Hindlimb muscle (tissue), 1 donor: Measurements from ENCODE around the gene SLCO4A1. TPM values are rescaled to one million over a fixed set of nuclear protein-coding genes. Genes with fewer than 3 reads are reported as not detected.

Experiments
- DNase-seq: peaks from one replicate; pipeline ENCODE4 v3.0.0-alpha.2; 2013
- polyA plus RNA-seq: library from polyadenylated mRNA; unstranded; fragments of 120-200 nt; gene quantifications from one replicate; pipeline ENCODE4 v1.2.1, GENCODE V29; 2013; ENCODE audit not compliant: insufficient read length

The SLCO4A1 gene
- polyA plus RNA-seq, 1 donor: 0.26 TPM

DNA sequence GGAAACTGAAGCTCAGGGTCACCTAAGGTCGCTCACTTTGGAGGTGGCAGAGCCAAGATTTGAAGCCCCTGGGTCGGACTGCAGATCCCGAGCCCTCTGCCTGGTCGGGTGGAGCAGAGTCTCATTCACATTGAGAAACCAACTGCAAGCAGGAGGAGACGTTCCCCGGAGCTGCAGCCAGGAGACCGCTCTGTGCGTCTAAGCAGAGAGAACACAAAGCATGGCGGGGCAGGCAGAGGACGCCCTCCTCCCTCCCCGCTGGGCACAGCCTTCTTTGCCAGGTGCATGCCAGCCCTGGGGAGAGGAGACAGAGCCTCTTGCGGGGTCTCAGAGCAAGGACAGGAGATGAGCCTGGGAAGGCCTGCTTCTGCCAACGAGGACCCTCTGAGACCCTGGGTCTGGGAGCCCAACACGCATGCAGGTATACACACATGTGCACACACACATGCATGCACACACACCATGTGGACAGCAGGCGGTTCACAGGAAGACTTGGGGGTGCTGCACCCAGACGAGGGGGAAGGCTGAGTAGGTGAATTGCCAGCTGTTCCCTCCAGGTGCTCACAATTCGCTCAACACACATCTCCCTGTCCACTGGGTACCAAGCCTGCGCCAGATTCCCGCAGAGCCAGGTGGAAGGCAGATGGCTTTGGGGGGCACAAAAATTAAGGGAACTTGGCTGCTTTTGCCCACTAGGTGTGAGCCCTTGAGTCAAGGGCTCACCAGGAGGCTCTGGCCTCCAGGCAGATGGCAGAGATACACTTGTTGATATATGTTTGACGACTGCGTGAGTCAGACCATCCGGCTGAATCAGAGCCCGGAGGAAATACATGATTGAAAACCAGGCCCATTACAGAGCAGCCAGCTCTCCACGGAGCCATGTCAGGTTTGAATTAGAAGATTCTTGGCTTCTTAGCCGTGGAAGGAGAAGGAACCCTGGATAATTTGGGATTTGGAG lies 60.9 kb downstream of the SLCO4A1 start:
- no peak for DNase-seq

DNA sequence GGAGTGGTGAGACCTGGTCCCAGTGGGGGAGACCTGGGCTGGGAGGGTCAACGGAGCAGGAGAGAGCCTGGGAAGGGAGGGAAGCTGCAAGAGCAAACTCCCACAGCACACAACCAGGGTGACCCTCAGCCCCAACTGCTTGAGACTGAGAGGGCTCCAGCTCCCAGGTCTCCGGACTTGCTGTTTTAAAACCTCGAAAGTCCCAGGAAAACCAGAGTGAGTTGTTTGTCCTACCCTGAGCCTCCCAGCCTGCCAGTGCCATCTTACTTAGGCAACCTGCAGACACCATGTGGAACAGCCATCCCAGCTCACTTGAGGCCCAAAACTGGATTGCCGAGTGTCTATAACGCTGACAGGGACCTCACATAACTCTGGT lies 61.5 kb downstream of the SLCO4A1 start:
- no peak for DNase-seq

DNA sequence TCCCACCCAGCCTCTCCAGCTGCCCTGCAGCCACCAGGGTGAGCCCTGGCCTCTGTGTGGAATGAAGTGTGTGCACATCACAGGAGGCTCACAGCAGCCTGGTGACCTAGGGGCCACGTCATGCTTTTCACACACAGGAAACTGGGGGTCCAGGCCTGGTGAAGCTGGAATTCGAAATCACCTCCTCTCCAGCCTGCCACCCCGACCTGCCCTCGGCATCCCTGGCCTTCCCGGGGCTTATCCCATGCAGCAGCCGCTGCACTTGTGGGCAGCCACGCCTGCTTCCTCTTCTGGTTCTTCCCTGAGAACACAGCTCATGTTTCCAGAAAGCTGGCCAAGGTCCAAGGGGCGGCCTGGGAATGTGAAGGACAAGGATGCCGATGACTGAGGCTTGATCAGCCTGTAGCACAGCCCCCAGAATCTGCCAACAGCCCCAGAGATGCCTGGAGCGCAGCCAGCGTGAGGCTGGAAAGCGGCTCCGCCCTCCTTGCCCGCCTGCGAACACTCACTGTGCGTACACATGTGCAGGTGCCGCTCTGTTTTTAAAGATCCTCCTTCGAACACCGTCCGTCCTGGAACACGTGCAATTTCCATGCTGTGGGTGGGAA lies 62.1 kb downstream of the SLCO4A1 start:
- peak; percentile 86 for DNase-seq

DNA sequence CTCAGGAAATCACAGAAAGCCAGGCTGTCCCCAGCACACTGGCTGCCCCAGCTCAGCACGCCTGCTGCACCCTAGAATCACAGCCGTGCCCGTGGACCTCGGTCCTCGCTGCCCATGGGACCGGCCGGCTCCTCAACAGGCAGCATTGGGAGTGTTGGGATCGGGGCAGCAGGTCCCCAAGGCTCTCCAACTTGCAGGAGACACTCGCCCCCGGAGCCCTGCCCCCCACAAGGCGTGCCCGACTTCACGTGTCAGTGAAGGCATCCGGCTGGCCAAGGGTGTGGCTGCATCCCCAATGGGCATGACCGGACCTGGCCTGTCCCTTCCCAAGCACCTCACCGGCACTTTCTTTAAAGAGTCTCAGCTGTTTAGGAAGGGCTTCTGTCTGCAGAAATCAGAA lies 63.3 kb downstream of the SLCO4A1 start:
- no peak for DNase-seq

DNA sequence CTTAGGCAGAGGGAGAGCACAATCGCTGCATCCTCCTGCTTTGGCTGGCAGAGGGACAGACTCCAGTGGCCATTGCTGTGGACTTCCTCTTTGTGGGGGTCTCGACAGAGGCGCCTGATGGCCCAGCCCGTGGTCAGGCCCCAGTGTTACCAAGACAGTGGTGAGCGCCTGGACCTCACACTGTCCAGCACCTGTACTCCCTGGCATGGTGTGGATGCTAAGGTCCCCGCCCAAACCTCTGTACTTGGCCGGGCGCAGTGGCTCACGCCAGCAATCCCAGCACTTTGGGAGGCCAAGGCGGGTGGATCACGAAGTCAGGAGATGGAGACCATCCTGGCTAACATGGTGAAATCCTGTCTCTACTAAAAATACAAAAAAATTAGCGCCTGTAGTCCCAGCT lies 64.0 kb downstream of the SLCO4A1 start:
- no peak for DNase-seq

DNA sequence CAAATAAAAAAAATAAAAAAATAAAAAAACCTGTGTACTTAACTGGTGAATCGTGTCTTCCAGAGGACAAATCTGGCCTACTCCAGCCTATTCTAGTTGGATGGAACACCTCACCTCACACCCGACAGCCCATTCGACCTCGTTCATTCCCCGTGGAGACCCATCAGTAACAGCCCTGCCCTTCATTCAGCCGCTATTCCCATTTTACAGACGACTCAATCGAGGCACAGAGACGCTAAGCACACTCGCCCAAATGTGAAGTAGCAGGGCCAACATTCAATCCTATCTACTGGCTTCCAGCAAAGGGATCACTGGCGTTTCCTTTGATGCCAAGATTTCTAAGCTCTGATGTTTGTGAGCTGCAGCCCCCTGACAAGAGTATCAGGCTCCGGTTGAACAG lies 64.6 kb downstream of the SLCO4A1 start:
- no peak for DNase-seq

DNA sequence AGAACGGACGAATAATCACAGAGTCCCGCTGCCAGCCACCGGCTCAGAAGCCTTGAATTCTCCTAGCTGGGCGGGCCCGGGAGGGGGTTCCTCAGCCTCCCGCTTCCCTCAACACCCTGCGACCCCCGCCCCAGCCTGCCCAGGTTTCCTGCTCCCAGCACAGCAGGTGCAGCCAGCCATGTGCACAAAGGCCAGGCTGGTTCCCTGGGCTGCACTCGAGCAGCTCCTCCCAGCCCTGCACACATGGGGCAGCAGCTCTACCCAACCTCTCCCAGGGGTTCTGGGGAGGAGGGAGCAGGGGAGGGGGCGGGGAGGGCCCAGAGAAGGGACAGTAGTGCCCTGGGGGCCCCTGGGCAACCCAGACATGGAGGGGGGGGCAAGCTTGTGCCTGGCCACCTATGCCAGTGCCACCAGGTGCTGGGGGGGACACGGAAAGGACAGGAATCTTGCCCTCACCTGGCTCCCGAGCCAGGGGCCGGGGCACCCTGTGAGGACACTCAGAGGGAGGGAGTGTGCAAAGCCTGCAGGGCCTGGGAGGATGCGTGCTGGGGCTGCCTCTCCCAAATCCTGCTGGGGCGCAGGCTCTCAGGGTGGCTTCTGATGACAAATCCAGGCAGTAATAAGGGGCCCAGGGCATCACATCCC lies 65.1 kb downstream of the SLCO4A1 start:
- no peak for DNase-seq

DNA sequence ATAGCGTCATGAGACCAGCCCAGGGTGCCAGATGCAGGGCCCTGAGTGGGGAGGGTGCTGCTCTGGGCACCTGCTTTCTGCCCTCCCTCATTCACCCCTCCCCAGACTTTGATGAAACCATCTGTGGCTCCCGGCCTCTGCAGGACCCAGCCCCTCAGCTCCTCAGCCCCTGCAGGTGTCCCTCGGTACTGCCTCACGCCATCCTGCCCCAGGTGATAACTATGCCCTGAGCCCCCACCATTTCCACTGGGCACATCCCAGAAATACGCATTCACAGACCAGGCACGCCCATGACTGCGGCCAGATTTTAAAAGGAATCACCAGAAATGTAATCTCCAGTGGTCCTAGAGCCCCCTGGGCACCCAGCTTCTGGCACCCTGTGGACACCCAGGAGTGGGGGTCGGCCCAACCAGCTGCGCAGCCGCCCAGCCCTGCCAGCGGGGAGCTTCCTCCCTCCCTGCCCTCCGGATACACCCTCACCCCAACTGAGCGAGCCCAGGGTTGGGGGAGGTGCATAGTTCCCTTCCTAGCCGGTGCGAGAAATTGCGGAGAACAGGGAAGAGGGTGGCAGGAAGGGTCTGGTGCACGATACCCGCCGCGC lies 65.7 kb downstream of the SLCO4A1 start:
- no peak for DNase-seq

DNA sequence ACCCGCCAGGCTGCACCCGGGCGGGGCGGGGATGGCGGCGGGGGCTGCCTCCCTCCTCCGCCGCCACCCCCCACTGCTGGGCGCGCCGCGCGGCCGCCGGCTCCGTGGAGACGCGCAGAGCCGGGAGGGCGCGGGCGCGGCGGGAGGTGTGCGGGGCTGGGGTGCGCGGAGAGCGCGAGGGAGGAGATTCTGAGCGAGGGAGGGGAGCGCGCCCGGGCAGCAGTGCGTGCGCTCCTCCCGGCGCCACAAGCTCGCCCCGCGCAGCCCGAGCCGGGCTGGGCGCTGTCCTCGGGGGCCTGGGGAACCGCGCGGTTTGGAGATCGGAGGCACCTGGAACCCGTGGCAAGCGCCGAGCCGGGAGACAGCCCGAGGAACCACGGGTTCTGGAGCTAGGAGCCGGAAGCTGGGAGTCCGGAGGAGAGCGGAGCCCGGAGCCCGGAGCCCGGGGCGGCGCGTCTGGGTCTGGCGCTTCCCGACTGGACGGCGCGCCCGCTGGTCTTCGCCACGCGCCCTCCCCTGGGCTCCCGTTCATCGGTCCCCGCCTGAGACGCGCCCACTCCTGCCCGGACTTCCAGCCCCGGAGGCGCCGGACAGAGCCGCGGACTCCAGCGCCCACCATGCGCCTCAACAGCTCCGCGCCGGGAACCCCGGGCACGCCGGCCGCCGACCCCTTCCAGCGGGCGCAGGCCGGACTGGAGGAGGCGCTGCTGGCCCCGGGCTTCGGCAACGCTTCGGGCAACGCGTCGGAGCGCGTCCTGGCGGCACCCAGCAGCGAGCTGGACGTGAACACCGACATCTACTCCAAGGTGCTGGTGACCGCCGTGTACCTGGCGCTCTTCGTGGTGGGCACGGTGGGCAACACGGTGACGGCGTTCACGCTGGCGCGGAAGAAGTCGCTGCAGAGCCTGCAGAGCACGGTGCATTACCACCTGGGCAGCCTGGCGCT lies 66.6 kb downstream of the SLCO4A1 start, which contains the start of gene NTSR1:
TSS of gene NTSR1 (plus strand) at position 246 of the 946 bp plus-strand sequence. CDS start at position 618, 372 bp downstream.
- no peak for DNase-seq

DNA sequence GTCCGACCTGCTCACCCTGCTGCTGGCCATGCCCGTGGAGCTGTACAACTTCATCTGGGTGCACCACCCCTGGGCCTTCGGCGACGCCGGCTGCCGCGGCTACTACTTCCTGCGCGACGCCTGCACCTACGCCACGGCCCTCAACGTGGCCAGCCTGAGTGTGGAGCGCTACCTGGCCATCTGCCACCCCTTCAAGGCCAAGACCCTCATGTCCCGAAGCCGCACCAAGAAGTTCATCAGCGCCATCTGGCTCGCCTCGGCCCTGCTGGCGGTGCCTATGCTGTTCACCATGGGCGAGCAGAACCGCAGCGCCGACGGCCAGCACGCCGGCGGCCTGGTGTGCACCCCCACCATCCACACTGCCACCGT lies 67.2 kb downstream of the SLCO4A1 start:
- DNase-seq: no peak

DNA sequence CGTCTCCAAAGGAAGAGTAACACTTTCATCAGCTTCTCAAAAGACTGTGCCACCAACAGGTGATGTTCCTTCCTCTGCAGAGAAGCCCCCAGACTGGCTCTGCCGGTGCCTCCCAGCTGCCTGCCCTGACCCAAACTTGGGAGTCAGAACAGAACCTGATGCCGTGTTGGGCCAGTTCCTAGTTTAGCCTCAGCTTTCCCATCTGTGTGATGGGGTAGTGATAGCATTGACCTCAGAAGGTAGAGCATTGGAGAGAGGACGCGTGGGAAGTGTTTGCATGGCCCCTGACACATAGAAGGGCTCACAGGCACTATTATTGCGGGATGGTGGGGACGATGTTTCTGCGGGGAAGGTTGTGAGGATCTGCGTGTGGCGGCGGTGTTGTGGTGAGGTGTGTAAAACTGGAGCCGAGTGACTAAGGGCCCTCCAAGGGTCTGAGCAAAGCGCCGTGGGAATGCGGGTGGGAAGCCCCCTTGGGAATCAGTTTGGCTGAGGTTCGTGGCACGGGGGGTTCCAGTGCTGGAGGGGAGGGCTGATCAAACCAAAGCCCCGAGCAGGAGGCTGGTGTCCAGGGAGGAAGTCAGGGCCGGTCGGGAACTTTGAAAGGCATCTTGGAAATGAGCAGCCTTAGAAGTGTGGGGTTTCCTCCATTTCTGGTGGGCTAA lies 68.0 kb downstream of the SLCO4A1 start:
- DNase-seq: no peak

DNA sequence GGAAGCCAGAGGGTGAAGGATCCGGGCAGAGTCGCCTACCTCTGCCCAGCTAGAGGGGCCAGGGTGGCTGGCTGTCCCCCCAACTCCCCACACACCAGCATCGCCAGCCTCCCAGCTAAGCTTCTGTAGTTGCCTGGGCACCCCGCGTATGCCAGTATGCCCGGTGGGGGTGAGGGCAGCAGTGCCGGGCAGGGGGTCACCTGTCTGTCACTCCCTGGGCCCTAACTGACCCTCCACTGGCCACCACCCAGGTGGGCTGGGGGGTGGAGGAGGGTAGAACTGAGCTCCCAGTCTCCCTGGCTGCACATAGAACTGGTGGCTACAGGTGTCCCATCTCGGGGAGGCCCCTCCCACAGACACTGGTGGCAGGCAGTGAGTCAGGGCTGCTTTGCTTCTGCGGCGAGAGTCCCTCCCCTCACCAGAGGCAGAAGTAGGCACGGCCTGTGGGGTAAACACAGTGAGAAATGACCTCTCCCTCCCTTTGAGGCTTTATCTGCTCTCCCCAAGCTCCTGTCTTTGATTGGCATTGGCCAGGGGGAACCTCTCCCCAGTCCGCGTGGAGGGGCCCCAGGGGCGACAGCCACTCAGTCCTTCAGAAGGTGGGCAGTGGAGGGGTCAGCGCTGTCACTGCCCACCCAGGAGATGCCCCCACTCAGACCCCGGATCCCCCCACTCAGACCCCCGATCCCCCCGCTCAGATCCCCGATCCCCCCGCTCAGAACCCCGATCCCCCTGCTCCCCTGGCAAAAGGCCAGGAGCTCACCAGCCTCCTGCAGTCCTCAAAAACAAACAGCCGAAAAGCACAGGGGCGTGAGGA lies 68.8 kb downstream of the SLCO4A1 start:
- DNase-seq: no peak

DNA sequence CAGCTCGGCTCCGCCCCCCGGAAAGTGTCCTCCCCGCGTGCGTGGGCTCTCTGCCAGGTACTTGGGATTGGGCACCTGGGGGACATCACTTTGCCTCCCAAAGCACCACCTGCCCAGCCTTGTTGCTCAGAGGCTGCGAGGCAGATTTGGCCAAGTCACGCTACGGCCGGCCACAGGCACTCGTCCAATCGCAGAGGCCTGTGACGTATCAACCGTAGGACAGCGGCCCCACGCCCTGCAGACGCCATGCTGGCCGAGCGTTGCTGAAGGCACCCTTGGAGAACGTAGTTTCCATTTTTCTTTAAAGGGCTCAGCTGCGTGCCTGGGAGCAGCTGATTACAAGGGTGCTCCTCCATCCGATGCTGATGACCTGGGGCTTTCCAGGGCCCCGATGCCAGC lies 69.4 kb downstream of the SLCO4A1 start:
- DNase-seq: no peak

DNA sequence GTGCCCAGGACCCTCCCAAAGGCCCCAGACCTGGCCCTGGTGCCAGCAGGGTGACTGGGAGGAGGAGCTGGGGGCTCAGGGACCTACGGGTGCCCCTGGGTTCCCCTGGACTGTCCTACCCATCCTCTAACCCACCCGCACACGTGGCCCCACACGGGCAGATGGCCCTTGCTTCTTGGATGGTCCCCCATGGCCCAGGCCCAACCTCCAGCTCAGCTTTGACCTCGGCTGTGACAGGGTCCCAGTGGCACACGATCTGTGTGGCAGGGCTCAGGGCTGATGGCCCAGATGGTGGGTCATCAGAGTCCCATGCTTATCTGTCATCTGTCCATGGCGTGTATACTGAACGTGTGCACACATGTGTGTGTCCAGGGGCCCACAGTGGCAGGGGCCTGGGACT lies 70.3 kb downstream of the SLCO4A1 start:
- no peak for DNase-seq

DNA sequence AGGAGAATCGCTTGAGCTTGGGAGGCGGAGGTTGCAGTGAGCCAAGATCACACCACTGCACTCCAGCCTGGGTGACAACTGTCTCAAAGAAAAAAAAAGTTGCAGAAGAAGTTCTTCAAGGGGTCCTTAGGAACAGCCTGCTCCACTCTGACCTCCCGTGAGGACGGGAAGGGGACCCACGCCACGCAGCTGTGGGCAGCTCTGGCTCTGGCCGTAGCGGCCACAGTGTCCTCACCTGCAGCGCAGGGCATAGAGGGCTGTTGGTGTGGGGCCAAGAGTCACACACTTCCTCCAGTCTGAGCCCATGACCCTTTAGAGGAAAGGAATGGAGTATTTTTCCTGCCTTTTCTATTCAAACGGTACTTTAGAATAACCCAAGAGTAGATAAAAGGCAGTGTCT lies 71.7 kb downstream of the SLCO4A1 start:
- no peak for DNase-seq

DNA sequence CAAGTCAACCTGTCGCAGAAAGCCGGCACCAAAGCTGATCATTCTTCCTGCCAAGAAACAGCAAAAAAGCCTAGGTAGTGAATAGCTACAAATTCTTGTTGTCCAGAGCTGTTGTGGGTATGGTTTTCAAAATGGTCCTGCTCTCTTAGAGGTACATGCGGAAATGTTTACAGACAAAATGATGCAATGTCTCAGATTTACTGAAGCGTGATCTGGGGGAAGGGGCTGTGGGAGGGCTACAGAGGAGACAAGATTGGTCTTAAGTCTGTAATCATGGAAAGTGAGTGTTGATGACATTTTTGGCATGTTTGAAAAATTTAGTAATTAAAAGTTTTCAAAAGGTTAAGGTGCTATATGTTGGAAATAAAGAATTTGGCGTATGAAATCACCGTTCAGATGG lies 72.5 kb downstream of the SLCO4A1 start:
- no peak for DNase-seq

DNA sequence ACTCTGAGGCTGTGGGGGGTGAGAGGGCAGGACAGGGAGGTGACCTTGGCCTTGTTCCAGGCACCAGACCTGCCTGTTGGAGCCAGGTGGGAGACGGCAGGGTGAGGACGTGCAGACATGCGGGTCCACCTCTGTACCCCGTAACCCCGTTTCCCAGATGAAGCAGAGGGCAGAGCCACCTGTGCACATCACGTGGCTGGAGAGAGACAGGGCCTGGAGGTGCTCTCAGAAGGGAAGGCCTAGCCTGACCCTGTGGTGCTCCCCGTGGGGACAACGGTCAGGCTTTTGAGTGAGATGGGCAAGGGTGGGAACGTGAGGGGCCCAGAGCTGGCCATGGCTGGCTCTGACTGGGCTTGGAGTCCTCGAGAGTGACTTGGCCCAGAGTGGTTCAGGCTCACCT lies 72.9 kb downstream of the SLCO4A1 start:
- DNase-seq: no peak

DNA sequence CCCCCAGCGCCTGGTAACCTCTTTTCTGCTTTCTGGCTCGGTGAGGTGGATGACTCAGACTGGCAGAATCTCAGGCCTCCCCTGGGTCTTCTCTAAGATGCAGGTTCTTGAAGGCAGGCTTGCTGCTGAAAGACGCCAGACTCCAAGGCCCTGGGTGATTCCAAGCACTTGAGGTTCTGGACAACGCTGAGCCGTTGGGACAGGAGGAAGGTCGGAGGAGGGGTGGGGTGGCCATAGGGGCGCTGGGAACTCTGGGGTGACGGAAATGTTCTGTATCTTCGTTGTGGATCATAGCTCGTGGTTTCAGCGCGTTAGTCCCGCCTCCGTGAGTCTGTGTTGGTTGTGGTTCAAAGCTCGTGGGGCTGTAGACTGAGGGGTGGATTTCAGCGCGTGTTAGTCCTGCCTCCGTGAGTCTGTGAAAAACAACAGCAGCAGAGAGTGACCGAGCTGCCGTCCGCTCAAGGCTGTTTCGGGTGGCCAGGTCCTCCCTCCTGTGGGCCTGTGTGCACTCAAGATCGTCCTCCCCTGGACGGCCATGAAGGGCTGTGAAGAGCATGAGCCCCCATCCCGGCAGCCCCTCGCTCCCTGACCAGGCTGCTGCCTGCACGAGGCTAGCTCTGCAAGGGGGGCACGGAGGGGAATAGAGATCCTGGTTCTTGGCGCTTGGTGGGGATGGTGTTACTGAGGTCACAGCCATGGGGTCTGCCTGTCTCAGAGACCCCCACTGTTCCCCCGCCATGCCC lies 74.1 kb downstream of the SLCO4A1 start:
- no peak for DNase-seq

DNA sequence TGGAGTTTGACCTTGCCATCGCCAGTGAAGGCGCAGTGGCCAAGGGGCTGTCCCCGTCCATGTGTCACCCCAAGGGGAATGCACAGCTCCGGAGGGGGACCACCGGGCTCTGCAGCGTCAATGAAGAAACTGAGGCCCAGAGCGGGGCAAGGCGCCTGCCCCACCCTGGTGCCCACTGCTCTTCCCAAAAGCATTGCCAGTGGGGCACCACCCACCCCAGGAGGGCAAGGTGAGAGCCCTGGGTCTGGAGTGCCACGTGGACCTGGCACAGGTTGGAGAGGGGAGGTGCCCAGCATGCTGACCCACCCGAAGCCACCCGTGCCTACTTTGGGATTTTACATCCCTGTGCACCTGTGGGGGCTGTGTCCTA lies 74.6 kb downstream of the SLCO4A1 start:
- no peak for DNase-seq

DNA sequence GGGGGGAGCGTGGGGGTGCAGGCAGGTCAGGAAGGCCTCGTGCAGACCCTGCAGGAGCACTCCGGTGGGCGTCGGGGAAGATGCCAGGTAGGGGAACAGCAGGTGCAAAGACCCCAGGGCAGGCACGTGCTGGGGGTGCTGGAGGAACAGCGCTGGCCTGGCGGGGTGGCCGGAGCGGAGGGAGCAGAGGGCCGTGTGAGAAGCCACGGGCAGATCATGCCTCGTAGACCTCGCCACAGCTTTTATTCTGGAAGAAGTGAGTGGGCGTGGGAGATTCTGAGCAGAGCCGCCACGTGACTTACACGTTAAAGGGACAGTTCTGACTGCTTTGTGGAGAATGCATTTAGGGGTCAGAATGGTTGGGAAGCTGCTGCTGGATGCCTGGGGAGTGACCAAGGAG lies 75.6 kb downstream of the SLCO4A1 start:
- no peak for DNase-seq
